Ovary (tissue), 9 donors: ENCODE measurements around the gene LARGE1. TPM values are rescaled to one million over a fixed set of nuclear protein-coding genes. Genes with fewer than 3 reads are reported as not detected.

Experiments used
- DNase-seq, 5 donors: peaks; one replicate each; pipeline ENCODE4 v3.0.0-alpha.2; 2019 to 2020
- H3K27ac ChIP-seq, 2 donors: fragments of 200-600 bp; one replicate each; pipeline versions ENCODE4 v1.5.1 to v1.8.0; 2019 to 2022
- H3K27me3 ChIP-seq: fragments of 200-600 bp; one replicate; pipeline ENCODE4 v1.8.0; 2022
- H3K36me3 ChIP-seq: fragments of 200-600 bp; sonication (generic); one replicate; pipeline ENCODE4 v1.5.1; 2019
- H3K4me1 ChIP-seq: one replicate; pipeline ENCODE4 v1.8.1; 2013; ENCODE audit warnings: mild to moderate bottlenecking, moderate library complexity; ENCODE audit not compliant: insufficient read depth
- H3K4me3 ChIP-seq: fragments of 200-600 bp; sonication (generic); one replicate; pipeline ENCODE4 v1.5.1; 2017
- H3K9me3 ChIP-seq, 2 donors: fragments of 200-600 bp in 1 of 2; sonication (generic) in 1 of 2; one replicate each; pipeline versions ENCODE4 v1.5.1 to v1.8.1; 2013 to 2019; ENCODE audit warnings: mild to moderate bottlenecking in 1 of 2, moderate library complexity in 1 of 2
- EP300 ChIP-seq: sonication (generic); formaldehyde crosslinking; IDR thresholded peaks from one replicate; pipeline ENCODE4 v1.6.1; 2017; ENCODE audit warnings: antibody characterized with exemption
- POLR2A ChIP-seq: fragments of 450-650 bp; IDR thresholded peaks from one replicate; pipeline ENCODE4 v1.6.1; 2017; ENCODE audit warnings: antibody characterized with exemption, mild to moderate bottlenecking, moderate library complexity
- WGBS, 3 donors: extraction: QIAGEN DNeasy Blood & Tissue Kit in 1 of 3; methylation state at CpG; one replicate each; pipeline versions ENCODE4 v1.1.5 to v1.1.7; 2013 to 2017; 5-methylcytosine and 5-hydroxymethylcytosine counted together
- intact Hi-C, 4 donors: fragments of 100-400 bp; cut with DNase I; formaldehyde crosslinking; loops; one replicate each; pipeline versions ENCODE4 v1.11.0 to v1.15.1; 2022 to 2023
- polyA plus RNA-seq, 2 donors: library from polyadenylated mRNA; stranded (reverse); fragments of 200-250 nt in 1 of 2; fragments of 350-450 nt in 1 of 2; fragmentation: Illumina TruSeq in 1 of 2; extraction: RNeasy Lipid Tissue Mini Kit (QIAGEN cat#74804) in 1 of 2; gene quantifications; one replicate each; pipeline ENCODE4 v1.2.3, GENCODE V29; 2013 to 2014
- total RNA-seq, 7 donors: library from RNA; depleted of rRNA in 2 of 7; stranded (reverse); fragments of >200 nt in 2 of 7; fragmentation: NEBNext Ultra II Directional in 3 of 7; extraction: Animal tissue kit (Norgen Biotek cat#: 25700) in 3 of 7; gene quantifications; one replicate each; pipeline versions ENCODE4 v1.1.0 to v1.2.4, GENCODE V29; 2016 to 2023
- TF ChIP-seq, protein P1 (sequence below), 3 donors: fragments of 450-650 bp in 2 of 3; fragments of 200-600 bp in 1 of 3; IDR thresholded peaks; one replicate each; pipeline versions ENCODE4 v1.5.1 to v1.8.0; 2016 to 2022; ENCODE audit warnings: antibody characterized with exemption in 3 of 3, mild to moderate bottlenecking in 1 of 3
- donor health status: DM: no; HTN: no; CAD: no; lungs with moderate emphysema.
- donor health status: DM: no; HTN: no; CAD: no.
- donor health status: Bipolar disorder and iron deficiency.
- donor health status: DM: yes; HTN: yes; CAD: no.
- donor health status: DM: no; HTN: no; CAD: no.
- donor health status: DM: yes; HTN: yes; CAD: no.

The LARGE1 gene
- total and polyA plus RNA-seq, 9 donors: 13.4 to 67.6 (median 36.8) TPM

DNA sequence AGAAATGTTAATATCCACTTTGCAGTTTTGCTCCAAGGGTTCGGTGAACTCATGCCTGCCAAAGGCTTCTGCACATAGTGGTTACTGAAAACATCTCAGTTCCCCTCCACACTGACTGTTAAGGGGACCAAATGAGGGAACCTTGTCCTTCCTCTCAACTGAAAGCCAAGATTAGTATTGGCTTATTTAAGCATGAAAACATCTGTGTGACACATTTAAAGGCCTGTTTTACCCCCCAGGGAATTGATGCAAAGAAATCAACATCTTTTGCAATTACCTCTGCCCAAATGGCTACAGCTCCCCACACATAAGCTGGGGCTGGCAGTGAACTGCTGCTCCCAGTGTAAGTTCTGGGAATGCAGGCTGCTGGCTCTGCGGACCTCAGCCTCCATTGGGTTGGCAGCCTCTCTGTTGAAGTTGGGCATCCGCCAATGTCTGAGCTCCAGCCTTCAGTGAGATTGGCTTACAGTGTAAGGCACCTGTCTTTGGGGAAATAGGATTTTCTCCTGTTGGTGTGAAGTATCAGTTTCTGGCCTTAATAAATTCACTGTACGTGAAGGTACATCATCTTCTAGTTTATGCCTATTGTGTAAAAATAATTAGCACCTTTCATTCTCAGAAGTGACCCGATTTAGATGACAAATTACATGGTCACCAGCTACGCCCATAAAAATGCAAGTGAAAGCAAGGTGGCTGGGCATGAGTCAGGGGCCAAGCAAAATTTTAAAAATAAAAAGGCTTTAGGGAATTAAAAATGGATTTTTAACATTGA is 648.7 kb downstream of the LARGE1 start:
- intact Hi-C loops: no loop called here

DNA sequence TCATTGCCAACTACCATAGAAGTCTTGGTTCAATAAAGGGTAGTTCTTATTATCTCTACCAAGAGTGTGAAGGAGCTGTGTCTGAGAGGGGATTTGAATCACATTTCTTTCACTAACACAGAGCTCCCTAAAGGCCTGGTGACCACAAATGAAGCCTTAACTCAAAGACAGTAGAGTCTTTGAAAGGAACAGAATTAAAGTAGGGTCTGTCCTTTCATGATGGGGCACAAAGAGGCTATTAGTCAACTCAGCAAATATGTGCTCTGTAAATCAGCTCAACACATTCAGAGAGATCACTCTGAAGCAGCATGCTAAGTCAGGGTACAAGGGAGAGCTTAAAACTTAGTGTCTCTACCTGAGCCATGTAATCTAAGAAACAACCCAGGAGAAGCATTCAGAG is 649.7 kb downstream of the LARGE1 start:
- no peak for TF ChIP-seq EP300
- TF ChIP-seq POLR2A: no peak
- TF ChIP-seq, protein P1, sequence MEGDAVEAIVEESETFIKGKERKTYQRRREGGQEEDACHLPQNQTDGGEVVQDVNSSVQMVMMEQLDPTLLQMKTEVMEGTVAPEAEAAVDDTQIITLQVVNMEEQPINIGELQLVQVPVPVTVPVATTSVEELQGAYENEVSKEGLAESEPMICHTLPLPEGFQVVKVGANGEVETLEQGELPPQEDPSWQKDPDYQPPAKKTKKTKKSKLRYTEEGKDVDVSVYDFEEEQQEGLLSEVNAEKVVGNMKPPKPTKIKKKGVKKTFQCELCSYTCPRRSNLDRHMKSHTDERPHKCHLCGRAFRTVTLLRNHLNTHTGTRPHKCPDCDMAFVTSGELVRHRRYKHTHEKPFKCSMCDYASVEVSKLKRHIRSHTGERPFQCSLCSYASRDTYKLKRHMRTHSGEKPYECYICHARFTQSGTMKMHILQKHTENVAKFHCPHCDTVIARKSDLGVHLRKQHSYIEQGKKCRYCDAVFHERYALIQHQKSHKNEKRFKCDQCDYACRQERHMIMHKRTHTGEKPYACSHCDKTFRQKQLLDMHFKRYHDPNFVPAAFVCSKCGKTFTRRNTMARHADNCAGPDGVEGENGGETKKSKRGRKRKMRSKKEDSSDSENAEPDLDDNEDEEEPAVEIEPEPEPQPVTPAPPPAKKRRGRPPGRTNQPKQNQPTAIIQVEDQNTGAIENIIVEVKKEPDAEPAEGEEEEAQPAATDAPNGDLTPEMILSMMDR (IDR thresholded peaks at IDR 0.05): no peak
- H3K4me3 ChIP-seq: no peak overlapping the region
- H3K36me3 ChIP-seq: no peaks in the 10 kb centered on the region
- H3K27me3 ChIP-seq: no peaks in the 10 kb centered on the region
- intact Hi-C loops: no loop called here
- H3K27ac ChIP-seq: no peak overlapping the region
- no peaks in the 10 kb centered on the region for H3K9me3 ChIP-seq
- no peak for DNase-seq
- no peaks in the 10 kb centered on the region for H3K4me1 ChIP-seq

More for the DNA sequence above, 648.7 kb downstream of the LARGE1 start:
- 61 to 83% (median 66%) methylated on average over 6 of the region's 6 CpGs for WGBS, 3 donors
- H3K4me1 ChIP-seq: no peaks in the 10 kb centered on the region
- no peak overlapping the region for H3K4me3 ChIP-seq
- TF ChIP-seq EP300 (no peak), POLR2A (no peak)
- TF ChIP-seq, protein P1 (IDR thresholded peaks at IDR 0.05): no peak
- no peaks in the 10 kb centered on the region for H3K36me3 ChIP-seq
- no peaks in the 10 kb centered on the region for H3K9me3 ChIP-seq
- H3K27ac ChIP-seq: no peak overlapping the region
- no peaks in the 10 kb centered on the region for H3K27me3 ChIP-seq
- DNase-seq: peak; percentile 24 to 61 (median 44)

DNA sequence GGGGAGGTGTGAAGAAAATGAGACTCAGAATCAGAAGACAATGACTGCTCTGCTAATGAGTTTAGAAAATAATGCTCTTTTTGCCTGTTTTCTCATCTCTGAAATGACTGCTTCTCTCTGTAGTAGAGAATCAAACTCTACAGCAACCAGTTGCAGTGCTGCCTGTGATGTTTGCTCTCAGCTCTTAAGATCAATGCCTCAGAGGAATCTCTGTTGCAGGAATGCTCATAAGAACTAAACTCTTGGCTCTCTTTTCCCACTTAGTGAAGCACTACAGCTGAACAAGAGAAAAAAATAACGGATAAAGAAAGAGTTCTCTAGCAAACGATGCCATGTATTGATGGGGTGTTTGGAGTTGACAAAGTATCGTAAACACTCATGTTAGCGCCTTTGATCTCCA is 658.6 kb downstream of the LARGE1 start:
- intact Hi-C loops: no loop called here
- Histone ChIP-seq H3K9me3 (no peaks in the 10 kb centered on the region), H3K36me3 (no peaks in the 10 kb centered on the region), H3K4me1 (no peaks in the 10 kb centered on the region), H3K4me3 (no peak overlapping the region), H3K27me3 (no peaks in the 10 kb centered on the region), H3K27ac (no peak overlapping the region)
- no peak for TF ChIP-seq POLR2A
- TF ChIP-seq, protein P1 (IDR thresholded peaks at IDR 0.05): no peak
- TF ChIP-seq EP300: no peak
- WGBS, 3 donors: 58 to 63% (median 59%) methylated on average over 4 of the region's 4 CpGs
- DNase-seq: no peak

DNA sequence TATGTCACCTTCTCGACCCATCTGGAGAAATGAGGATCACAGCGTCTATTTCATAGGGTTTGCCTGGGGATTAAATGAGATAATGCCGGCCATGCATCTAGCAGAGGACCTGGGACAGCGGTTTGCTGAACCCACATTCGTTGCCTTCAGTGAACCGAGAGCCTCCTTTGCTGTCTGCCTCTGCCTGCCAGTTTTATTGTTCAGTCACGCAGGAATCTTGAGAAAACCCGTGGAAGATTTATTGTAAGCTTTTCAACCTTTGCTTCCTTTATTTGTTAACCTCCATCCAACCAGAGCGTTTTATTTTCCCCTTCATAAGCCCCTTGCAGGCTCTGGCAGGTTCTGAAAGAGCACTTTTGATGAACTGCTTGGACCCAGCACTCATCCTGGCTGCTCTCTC is 659.8 kb downstream of the LARGE1 start:
- H3K36me3 ChIP-seq: no peaks in the 10 kb centered on the region
- TF ChIP-seq, protein P1 (IDR thresholded peaks at IDR 0.05): no peak
- no peak for TF ChIP-seq EP300
- intact Hi-C loops: no loop called here
- 42 to 47% (median 44%) methylated on average over 9 of the region's 9 CpGs for WGBS, 3 donors
- H3K4me1 ChIP-seq: no peaks in the 10 kb centered on the region
- H3K9me3 ChIP-seq: no peaks in the 10 kb centered on the region
- DNase-seq: no peak
- no peaks in the 10 kb centered on the region for H3K27me3 ChIP-seq
- H3K27ac ChIP-seq: no peak overlapping the region
- H3K4me3 ChIP-seq: no peak overlapping the region
